Fibroblast of lung (primary cell): ENCODE measurements around the gene MT1G. TPM values are rescaled to one million over a fixed set of nuclear protein-coding genes. Genes with fewer than 3 reads are reported as not detected.
"Not testable (repeated sequence)": the region's sequence is repeated elsewhere in the genome, so short reads cannot be mapped to it uniquely, and the experiment has no call there.

Source experiments
- DNase-seq, 2 donors: peaks; one replicate each; pipeline versions ENCODE4 v3.0.0 to v3.0.0-alpha.2; 2010; ENCODE audit warnings: low read depth in 2 of 2
- H2AFZ ChIP-seq: 2 replicates; pipeline ENCODE4 v1.5.1; 2012; ENCODE audit warnings: low read length, control low read depth, inconsistent platforms
- H3K27ac ChIP-seq: 2 replicates; pipeline ENCODE4 v1.5.1; 2011; ENCODE audit warnings: low read length, control low read depth; ENCODE audit not compliant: insufficient read depth
- H3K27me3 ChIP-seq: 2 replicates; pipeline ENCODE4 v1.5.1; 2011; ENCODE audit warnings: mild to moderate bottlenecking, low read length; ENCODE audit not compliant: control insufficient read depth, insufficient read depth
- H3K36me3 ChIP-seq: 2 replicates; pipeline ENCODE4 v1.5.1; 2011; ENCODE audit warnings: low read length; ENCODE audit not compliant: control insufficient read depth, insufficient read depth
- H3K4me1 ChIP-seq: 2 replicates; pipeline ENCODE4 v1.5.1; 2011; ENCODE audit warnings: low read length; ENCODE audit not compliant: control insufficient read depth, insufficient read depth; ENCODE audit errors: extremely low read depth
- H3K4me2 ChIP-seq: 2 replicates; pipeline ENCODE4 v1.5.1; 2011; ENCODE audit warnings: low read length, control low read depth; ENCODE audit not compliant: insufficient read depth; ENCODE audit errors: extremely low read depth
- H3K4me3 ChIP-seq, 4 experiments: fragments of 200-600 bp in 1 of 4; sonication (generic) in 1 of 4; replicated peaks in 1 of 4; 2 replicates each; pipeline ENCODE4 v1.5.1; 2011 to 2016; ENCODE audit warnings: low read length in 4 of 4, low read depth in 3 of 4, mild to moderate bottlenecking in 3 of 4, control low read depth in 2 of 4, inconsistent platforms in 1 of 4, mixed read lengths in 1 of 4; ENCODE audit not compliant: insufficient read depth in 1 of 4; ENCODE audit errors: control extremely low read depth in 1 of 4
- H3K79me2 ChIP-seq: 2 replicates; pipeline ENCODE4 v1.5.1; 2012; ENCODE audit warnings: mild to moderate bottlenecking, low read length, inconsistent platforms; ENCODE audit not compliant: control insufficient read depth, insufficient read depth
- H3K9ac ChIP-seq: 2 replicates; pipeline ENCODE4 v1.5.1; 2011; ENCODE audit warnings: mild to moderate bottlenecking, low read length, control low read depth; ENCODE audit not compliant: insufficient read depth
- H3K9me3 ChIP-seq: 2 replicates; pipeline ENCODE4 v1.5.1; 2012; ENCODE audit warnings: low read depth, low read length; ENCODE audit not compliant: control insufficient read depth, insufficient read depth
- H4K20me1 ChIP-seq: 2 replicates; pipeline ENCODE4 v1.5.1; 2011; ENCODE audit warnings: low read length; ENCODE audit not compliant: control insufficient read depth, insufficient read depth; ENCODE audit errors: extremely low read depth
- EZH2 ChIP-seq: IDR thresholded peaks from 2 replicates; pipeline ENCODE4 v1.5.1; 2012; ENCODE audit warnings: low read length, control low read depth, mild to moderate bottlenecking; ENCODE audit errors: missing control alignments
- polyA plus RNA-seq, 2 donors: library from polyadenylated mRNA; depleted of rRNA in 1 of 2; stranded (reverse) in 1 of 2; unstranded in 1 of 2; fragments of >200 nt; gene quantifications; 2 replicates each; pipeline ENCODE4 v1.2.1, GENCODE V29; 2011 to 2012; ENCODE audit warnings: missing spikeins in 1 of 2
- total RNA-seq: library from RNA; depleted of rRNA; stranded (reverse); fragments of >200 nt; gene quantifications from 2 replicates; pipeline ENCODE4 v1.2.1, GENCODE V29; 2014
- TF ChIP-seq, protein P1 (sequence below), 2 donors: IDR thresholded peaks in 1 of 2; conservative IDR thresholded peaks in 1 of 2; 1 replicate in 1 of 2; 2 replicates in 1 of 2; pipeline ENCODE4 v1.5.1; 2011 to 2012; ENCODE audit warnings: low read length in 2 of 2, control low read depth in 1 of 2, inconsistent platforms in 1 of 2, low read depth in 1 of 2, mild to moderate bottlenecking in 1 of 2

The MT1G gene
- total and polyA plus RNA-seq, 2 donors (not counting 1 experiment from before 2014, with no cell fraction given), result 5.7 to 11.6 TPM

DNA sequence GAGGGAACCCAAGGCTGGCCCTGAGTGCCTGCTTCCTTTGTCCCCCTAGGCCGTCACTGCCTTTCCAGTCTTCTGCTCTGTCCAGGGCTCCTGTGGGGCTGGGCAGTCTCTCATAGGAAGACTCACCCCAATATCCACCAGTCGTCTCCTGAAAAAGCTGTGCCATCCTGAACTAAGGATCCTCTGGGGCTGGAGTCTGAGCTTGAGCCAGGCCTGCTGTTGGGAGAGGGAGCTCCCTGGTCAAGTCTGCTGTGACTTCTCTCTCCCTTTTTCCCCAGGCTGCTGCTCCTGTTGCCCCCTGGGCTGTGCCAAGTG, 2.7 kb upstream of the MT1G start:
- Histone ChIP-seq H3K4me2 (no peak overlapping the region), H3K4me3 (no peak overlapping the region), H2AFZ (no peak overlapping the region), H3K79me2 (no peaks in the 10 kb centered on the region), H3K36me3 (no peaks in the 10 kb centered on the region), H3K9me3 (no peaks in the 10 kb centered on the region), H3K4me1 (peaks cover 7% of the 10 kb centered on the region), H4K20me1 (no peaks in the 10 kb centered on the region), H3K27me3 (peaks cover 25% of the 10 kb centered on the region), H3K9ac (no peak overlapping the region), H3K27ac (no peak overlapping the region)
- no peak for TF ChIP-seq EZH2
- TF ChIP-seq, protein P1, sequence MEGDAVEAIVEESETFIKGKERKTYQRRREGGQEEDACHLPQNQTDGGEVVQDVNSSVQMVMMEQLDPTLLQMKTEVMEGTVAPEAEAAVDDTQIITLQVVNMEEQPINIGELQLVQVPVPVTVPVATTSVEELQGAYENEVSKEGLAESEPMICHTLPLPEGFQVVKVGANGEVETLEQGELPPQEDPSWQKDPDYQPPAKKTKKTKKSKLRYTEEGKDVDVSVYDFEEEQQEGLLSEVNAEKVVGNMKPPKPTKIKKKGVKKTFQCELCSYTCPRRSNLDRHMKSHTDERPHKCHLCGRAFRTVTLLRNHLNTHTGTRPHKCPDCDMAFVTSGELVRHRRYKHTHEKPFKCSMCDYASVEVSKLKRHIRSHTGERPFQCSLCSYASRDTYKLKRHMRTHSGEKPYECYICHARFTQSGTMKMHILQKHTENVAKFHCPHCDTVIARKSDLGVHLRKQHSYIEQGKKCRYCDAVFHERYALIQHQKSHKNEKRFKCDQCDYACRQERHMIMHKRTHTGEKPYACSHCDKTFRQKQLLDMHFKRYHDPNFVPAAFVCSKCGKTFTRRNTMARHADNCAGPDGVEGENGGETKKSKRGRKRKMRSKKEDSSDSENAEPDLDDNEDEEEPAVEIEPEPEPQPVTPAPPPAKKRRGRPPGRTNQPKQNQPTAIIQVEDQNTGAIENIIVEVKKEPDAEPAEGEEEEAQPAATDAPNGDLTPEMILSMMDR (conservative IDR thresholded peaks at IDR 0.05 in 1 of 2, IDR thresholded peaks at IDR 0.05 in 1 of 2; ENCODE audit: low read depth in 1 of 2, low read length in 2 of 2), result no peak
- DNase-seq, result no peak

DNA sequence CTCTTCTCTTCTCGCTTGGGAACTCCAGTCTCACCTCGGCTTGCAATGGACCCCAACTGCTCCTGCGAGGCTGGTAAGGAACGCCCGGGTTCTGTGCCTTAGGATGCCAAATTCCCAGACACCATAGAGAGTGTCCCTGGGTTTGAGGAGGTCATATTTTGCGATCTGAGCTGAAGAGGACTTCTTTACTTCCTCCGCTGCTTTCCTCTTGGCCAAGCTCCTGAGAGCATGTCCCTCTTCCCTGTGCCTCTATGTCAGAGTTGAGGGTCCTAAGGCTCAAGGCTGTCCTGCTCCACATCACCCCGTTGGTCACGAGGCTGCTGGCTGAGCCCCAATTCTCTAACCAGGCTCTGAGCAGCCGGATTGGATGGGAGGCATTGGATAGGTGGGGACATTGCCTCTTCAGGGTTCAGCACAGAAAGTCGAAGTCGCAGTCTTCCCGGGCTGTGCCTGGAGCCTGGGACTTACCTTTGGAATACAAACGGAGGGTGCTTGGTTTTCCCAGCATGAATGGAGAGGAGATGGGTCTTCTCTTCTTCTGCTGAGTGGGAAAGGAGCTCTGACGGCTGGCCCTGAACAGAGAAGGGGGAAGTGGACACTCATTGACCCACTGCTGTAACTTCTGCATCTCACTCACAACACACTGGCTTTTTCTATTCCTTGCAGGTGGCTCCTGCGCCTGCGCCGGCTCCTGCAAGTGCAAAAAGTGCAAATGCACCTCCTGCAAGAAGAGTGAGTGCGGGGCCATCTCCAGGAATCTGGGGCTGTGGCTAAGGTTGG, 2.2 kb upstream of the MT1G start:
- TF ChIP-seq, protein P1 (conservative IDR thresholded peaks at IDR 0.05 in 1 of 2, IDR thresholded peaks at IDR 0.05 in 1 of 2; ENCODE audit: low read depth in 1 of 2, low read length in 2 of 2), result no peak
- Histone ChIP-seq H3K9me3 (no peaks in the 10 kb centered on the region), H3K9ac (no peak overlapping the region), H3K4me3 (no peak overlapping the region), H3K36me3 (no peaks in the 10 kb centered on the region), H3K27ac (no peak overlapping the region), H3K4me2 (no peak overlapping the region), H3K4me1 (peaks cover 7% of the 10 kb centered on the region), H3K27me3 (peaks cover 25% of the 10 kb centered on the region), H2AFZ (no peak overlapping the region), H3K79me2 (no peaks in the 10 kb centered on the region), H4K20me1 (no peaks in the 10 kb centered on the region)
- DNase-seq, result no peak

DNA sequence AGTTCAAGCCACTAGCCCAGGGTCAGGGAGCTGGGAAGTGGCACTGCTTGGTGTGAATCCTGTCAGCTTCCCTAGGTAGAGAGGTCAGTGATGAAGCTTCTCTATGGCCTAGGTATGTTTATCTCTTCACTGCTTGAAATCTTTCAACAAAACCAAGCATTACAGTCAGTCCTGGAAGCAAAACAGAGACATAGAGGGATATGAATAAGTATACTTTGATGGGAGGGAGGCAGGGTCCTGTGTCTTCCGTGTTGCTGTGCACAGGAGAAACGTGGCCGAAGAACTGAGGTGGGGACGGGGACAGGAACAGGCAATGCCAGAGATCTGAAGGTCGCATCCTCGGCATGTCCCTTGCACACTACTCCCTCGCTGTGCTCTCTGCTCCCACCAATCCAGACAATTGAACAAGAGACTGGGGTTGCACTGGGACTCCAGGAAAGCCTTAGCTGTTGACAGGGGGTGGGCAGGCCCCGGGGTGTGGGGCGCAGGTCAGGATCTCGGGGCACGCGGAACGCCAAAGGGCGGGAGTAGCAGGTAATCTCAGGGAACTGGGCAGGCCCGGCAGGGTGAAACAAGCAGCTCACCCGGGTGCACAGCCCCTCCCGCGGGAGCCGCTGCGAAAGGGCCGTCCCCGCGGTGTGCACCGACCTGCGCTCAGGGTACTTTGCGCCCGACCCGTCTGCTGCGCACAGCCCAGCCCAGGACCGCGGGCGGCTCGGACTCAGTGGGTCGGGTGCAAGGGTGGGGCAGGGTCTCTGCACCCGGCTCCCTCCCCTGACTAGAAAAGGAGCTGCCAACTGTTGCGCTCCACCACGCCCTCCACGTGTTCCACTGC, 1.4 kb upstream of the MT1G start, which contains the start of gene MT1H:
TSS of gene MT1H (plus strand) at position 810 of the 835 bp plus-strand sequence. CDS start 71 bp downstream, outside the sequence.
- Histone ChIP-seq H3K4me1 (peaks cover 7% of the 10 kb centered on the region), H2AFZ (no peak within 1 kb of the TSS), H4K20me1 (no peaks in the 10 kb centered on the region), H3K36me3 (no peaks in the 10 kb centered on the region), H3K27me3 (peaks cover 31% of the 10 kb centered on the region), H3K27ac (no peak within 1 kb of the TSS), H3K79me2 (no peaks in the 10 kb centered on the region), H3K4me2 (no peak within 1 kb of the TSS), H3K9me3 (no peaks in the 10 kb centered on the region), H3K9ac (no peak within 1 kb of the TSS), H3K4me3 (no peak within 1 kb of the TSS)
- TF ChIP-seq, protein P1 (conservative IDR thresholded peaks at IDR 0.05 in 1 of 2, IDR thresholded peaks at IDR 0.05 in 1 of 2; ENCODE audit: low read depth in 1 of 2, low read length in 2 of 2), result no peak
- TF ChIP-seq EZH2, result no peak
- no peak for DNase-seq

DNA sequence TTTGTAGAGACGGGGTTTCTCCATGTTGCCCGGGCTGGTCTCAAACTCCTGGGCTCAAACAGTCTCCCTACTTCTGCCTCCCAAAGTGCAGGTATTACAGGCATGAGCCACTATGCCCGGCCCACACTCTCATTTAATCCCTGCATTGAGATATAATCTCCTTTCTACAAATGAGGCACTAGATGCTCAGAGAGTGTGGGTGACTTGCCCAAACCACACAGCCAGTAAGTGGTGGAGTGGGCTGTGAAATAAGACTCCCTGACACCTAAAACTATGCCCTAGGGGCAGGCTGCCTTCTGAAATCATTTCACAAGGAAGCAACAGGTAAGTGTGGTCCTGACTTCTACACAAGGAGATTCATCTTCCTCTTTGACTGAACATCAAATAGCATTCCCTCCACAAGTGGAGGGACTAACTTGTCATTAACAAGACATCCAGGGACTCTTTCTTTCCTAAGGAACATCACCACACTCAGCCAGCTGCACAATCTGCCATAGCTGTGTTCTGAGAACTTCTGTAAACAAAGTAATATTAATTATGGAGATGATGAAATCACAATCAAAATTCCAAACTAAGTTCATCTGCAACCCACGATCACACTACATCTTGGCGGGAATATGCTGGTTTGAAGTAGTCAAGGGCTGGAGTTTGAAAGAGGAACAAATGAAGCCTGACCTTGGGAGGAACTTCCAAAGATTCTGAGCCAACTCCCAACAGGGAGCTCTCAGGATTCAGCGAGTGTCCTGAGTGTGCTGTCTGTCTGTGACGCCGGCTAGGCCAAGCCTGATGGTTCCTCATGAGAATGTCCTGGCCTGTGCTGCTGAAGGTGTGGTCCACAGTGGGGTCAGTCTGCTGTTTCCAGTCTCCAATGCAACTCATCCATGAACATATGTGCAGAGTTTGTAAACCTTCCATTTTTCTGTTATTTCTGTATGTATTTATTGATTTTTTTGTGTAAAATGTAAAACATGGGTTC, 2.3 kb downstream of the MT1G start:
- H4K20me1 ChIP-seq, H3K4me3 ChIP-seq, H3K4me1 ChIP-seq, H2AFZ ChIP-seq, H3K36me3 ChIP-seq, H3K27ac ChIP-seq, H3K4me2 ChIP-seq, H3K79me2 ChIP-seq, H3K9ac ChIP-seq, H3K9me3 ChIP-seq: not testable (repeated sequence)
- peaks cover 49% of the 10 kb centered on the region for H3K27me3 ChIP-seq
- peak in 1 of 2 donors; percentile 58 for DNase-seq
